Mammary epithelial cell (primary cell): ENCODE results near the gene LRP1-AS.

Source experiments
- CTCF ChIP-seq, 2 donors: IDR thresholded peaks in 1 of 2; conservative IDR thresholded peaks in 1 of 2; 2 replicates each; pipeline ENCODE4 v1.5.1; 2011 to 2012; ENCODE audit warnings: inconsistent platforms in 2 of 2, low read length in 2 of 2, mild to moderate bottlenecking in 2 of 2, control low read depth in 1 of 2, low read depth in 1 of 2; ENCODE audit not compliant: insufficient read depth in 1 of 2; ENCODE audit errors: extremely low read depth in 1 of 2
- EZH2 ChIP-seq: IDR thresholded peaks from 2 replicates; pipeline ENCODE4 v1.6.1; 2012; ENCODE audit warnings: low read length, inconsistent platforms, borderline replicate concordance

GRCh38 chr12:57156701-57157403 is 9.4 kb upstream of the LRP1-AS start:
- TF ChIP-seq CTCF (conservative IDR thresholded peaks at IDR 0.05 in 1 of 2, IDR thresholded peaks at IDR 0.05 in 1 of 2; ENCODE audit: extremely low read depth in 1 of 2, insufficient read depth in 1 of 2, low read depth in 1 of 2, low read length in 2 of 2) (no peak), EZH2 (no peak)
